GM19238 (cell line): Measurements from ENCODE around the gene SERPINB10.

Experiments
- DNase-seq: peaks from one replicate; pipeline ENCODE4 v3.0.0; 2011; ENCODE audit warnings: low spot score; ENCODE audit not compliant: insufficient read length

The SERPINB10 gene

GRCh38 chr18:63980896-63981460 is 73.2 kb downstream of the SERPINB10 start:
- no peak for DNase-seq

- DNase-seq = no peak
Observed at GRCh38 chr18:63981719-63982118, 74.0 kb downstream of the SERPINB10 start.

- DNase-seq = no peak
Observed at GRCh38 chr18:63982361-63982760, 74.6 kb downstream of the SERPINB10 start.
